ENCODE results near the gene LAMC2. TPM values are rescaled to one million over a fixed set of nuclear protein-coding genes. Genes with fewer than 3 reads are reported as not detected.

LAMC2 gene
- total RNA-seq, 2 experiments from 2014 or later = 0.38 TPM; not detected in 1

GRCh38 chr1:183223467-183223866, 37.4 kb downstream of the LAMC2 start:
- H3K4me3 ChIP-seq (ENCODE audit: low read depth, low read length, poor library complexity, severe bottlenecking) = no peak overlapping the region
- no TSS peak for BruUV-seq (replicated peaks)
- no peaks in the 10 kb centered on the region for H4K20me1 ChIP-seq (ENCODE audit: insufficient read depth, low read length)
- intact Hi-C loops (cut with micrococcal nuclease; ENCODE audit: unreplicated experiment) = no loop called here
- POLR2A ChIA-PET = no interaction called here
- CTCF ChIA-PET (ENCODE audit: unreplicated experiment) = no interaction called here
- H3K4me2 ChIP-seq (ENCODE audit: low read length) = no peak overlapping the region
- peaks cover 5% of the 10 kb centered on the region for H3K4me1 ChIP-seq (ENCODE audit: insufficient read depth, low read length, poor library complexity, severe bottlenecking)
- no peaks in the 10 kb centered on the region for H3K9me2 ChIP-seq (ENCODE audit: insufficient read depth, low read length)
- H3K27ac ChIP-seq (ENCODE audit: low read depth, low read length, poor library complexity, severe bottlenecking) = no peak overlapping the region
- H3K36me3 ChIP-seq (ENCODE audit: insufficient read depth, low read length) = no peaks in the 10 kb centered on the region
- H3K9me3 ChIP-seq (ENCODE audit: low read length) = no peaks in the 10 kb centered on the region
- TF ChIP-seq CTCF (conservative IDR thresholded peaks at IDR 0.05; ENCODE audit: low read length) = no peak
- no peak for TF ChIP-seq EZH2phosphoT487 (IDR thresholded peaks at IDR 0.05; ENCODE audit: borderline replicate concordance, low read depth, low read length)
- H3K79me2 ChIP-seq (ENCODE audit: insufficient read depth, low read depth, low read length) = no peaks in the 10 kb centered on the region
- no peak for DNase-seq (ENCODE audit: low spot score)
- H2AFZ ChIP-seq (ENCODE audit: low read length) = no peak overlapping the region

- Histone ChIP-seq H3K27ac (ENCODE audit: low read depth, low read length, poor library complexity, severe bottlenecking) (no peak overlapping the region), H3K4me2 (ENCODE audit: low read length) (no peak overlapping the region), H2AFZ (ENCODE audit: low read length) (no peak overlapping the region), H3K9me3 (ENCODE audit: low read length) (no peaks in the 10 kb centered on the region), H4K20me1 (ENCODE audit: insufficient read depth, low read length) (no peaks in the 10 kb centered on the region), H3K4me1 (ENCODE audit: insufficient read depth, low read length, poor library complexity, severe bottlenecking) (no peaks in the 10 kb centered on the region), H3K36me3 (ENCODE audit: insufficient read depth, low read length) (no peaks in the 10 kb centered on the region), H3K9me2 (ENCODE audit: insufficient read depth, low read length) (no peaks in the 10 kb centered on the region), H3K4me3 (ENCODE audit: low read depth, low read length, poor library complexity, severe bottlenecking) (no peak overlapping the region), H3K79me2 (ENCODE audit: insufficient read depth, low read depth, low read length) (no peaks in the 10 kb centered on the region)
- DNase-seq (ENCODE audit: low spot score) = no peak
- ChIA-PET CTCF (ENCODE audit: unreplicated experiment) (no interaction called here), POLR2A (interaction anchor here (0.7 kb wide), 1 partner anchor 23 kb away, joined by 3 read pairs; no protein-coding TSS in a partner anchor)
- BruUV-seq (replicated peaks) = no TSS peak
- intact Hi-C loops (cut with micrococcal nuclease; ENCODE audit: unreplicated experiment) = no loop called here
- TF ChIP-seq EZH2phosphoT487 (IDR thresholded peaks at IDR 0.05; ENCODE audit: borderline replicate concordance, low read depth, low read length) = no peak
- TF ChIP-seq CTCF (conservative IDR thresholded peaks at IDR 0.05; ENCODE audit: low read length) = no peak
Observed at GRCh38 chr1:183226361-183226760, 40.3 kb downstream of the LAMC2 start.

- no peak for TF ChIP-seq CTCF (conservative IDR thresholded peaks at IDR 0.05; ENCODE audit: low read length)
- no peak for TF ChIP-seq EZH2phosphoT487 (IDR thresholded peaks at IDR 0.05; ENCODE audit: borderline replicate concordance, low read depth, low read length)
- CTCF ChIA-PET (ENCODE audit: unreplicated experiment) = interaction anchor here (2.3 kb wide), 1 partner anchor 264 kb away, joined by 7 read pairs; no protein-coding TSS in a partner anchor
- no peak overlapping the region for H2AFZ ChIP-seq (ENCODE audit: low read length)
- no peaks in the 10 kb centered on the region for H3K9me2 ChIP-seq (ENCODE audit: insufficient read depth, low read length)
- BruUV-seq (replicated peaks) = no TSS peak
- POLR2A ChIA-PET = interaction anchor here (1.2 kb wide), 1 partner anchor 10 kb away, joined by 4 read pairs; no protein-coding TSS in a partner anchor
- intact Hi-C loops (cut with micrococcal nuclease; ENCODE audit: unreplicated experiment) = no loop called here
- H3K4me3 ChIP-seq (ENCODE audit: low read depth, low read length, poor library complexity, severe bottlenecking) = no peak overlapping the region
- H3K27ac ChIP-seq (ENCODE audit: low read depth, low read length, poor library complexity, severe bottlenecking) = no peak overlapping the region
- no peaks in the 10 kb centered on the region for H3K79me2 ChIP-seq (ENCODE audit: insufficient read depth, low read depth, low read length)
- H3K4me1 ChIP-seq (ENCODE audit: insufficient read depth, low read length, poor library complexity, severe bottlenecking) = no peaks in the 10 kb centered on the region
- no peak overlapping the region for H3K4me2 ChIP-seq (ENCODE audit: low read length)
- DNase-seq (ENCODE audit: low spot score) = no peak
- H4K20me1 ChIP-seq (ENCODE audit: insufficient read depth, low read length) = no peaks in the 10 kb centered on the region
- no peaks in the 10 kb centered on the region for H3K36me3 ChIP-seq (ENCODE audit: insufficient read depth, low read length)
- no peaks in the 10 kb centered on the region for H3K9me3 ChIP-seq (ENCODE audit: low read length)
Observed at GRCh38 chr1:183226963-183227362, 40.9 kb downstream of the LAMC2 start.
